ENCODE data around the gene FPGS. TPM values are rescaled to one million over a fixed set of nuclear protein-coding genes. Genes with fewer than 3 reads are reported as not detected.

Gene FPGS
- total RNA-seq, 1 experiment from 2014 or later, result 84.9 TPM

DNA sequence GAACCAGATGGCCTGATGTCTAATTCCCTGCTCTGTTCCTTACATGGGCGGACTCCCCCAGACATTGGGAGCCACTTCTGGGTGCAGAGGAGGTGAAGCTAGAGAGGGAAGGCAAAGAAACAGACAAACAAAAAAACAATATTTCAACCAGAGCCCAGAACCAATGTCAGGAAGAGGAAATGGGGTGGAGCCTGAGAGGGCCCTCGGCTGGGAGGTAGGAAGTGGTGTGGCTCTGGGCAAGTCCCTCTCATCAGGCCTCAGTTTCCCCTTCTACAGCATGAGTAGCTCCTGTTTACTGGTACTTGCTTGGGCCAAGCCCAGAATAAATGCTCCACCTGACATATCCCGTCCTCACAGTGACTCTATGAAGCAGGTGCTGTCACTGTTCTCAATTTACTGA lies 35.3 kb upstream of the FPGS start:
- Histone ChIP-seq H3K27me3 (ENCODE audit: control insufficient read depth, insufficient read depth, low read length) (peaks cover 1% of the 10 kb centered on the region; the same call in 1 of the 2 replicates), H3K36me3 (replicated peaks; ENCODE audit: control insufficient read depth, insufficient read depth, low read length) (no peaks in the 10 kb centered on the region), H3K4me3 (ENCODE audit: insufficient read depth, low read depth, low read length) (no peak overlapping the region)
- no peak for DNase-seq

DNA sequence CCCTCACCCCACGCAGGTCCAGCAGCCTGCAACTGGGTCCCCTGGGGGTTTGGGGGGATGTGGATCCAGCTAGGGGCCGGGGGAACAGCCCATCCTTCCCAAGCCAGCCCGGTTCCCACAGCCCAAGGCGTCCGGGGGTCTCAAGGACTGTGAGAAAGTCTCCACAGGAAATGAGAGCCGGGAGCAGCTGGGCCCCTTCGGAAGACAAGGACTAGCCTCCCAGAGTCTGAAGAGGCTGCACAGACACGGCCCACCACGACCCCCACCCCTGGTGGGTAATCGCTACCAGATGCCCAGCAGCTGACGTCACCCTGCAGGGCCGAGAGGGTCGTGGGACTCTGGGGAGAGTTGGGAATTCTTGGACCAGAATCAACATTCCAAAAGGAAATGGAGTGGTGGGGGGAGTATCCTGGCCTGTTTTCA lies 34.8 kb upstream of the FPGS start:
- Histone ChIP-seq H3K36me3 (replicated peaks; ENCODE audit: control insufficient read depth, insufficient read depth, low read length) (no peaks in the 10 kb centered on the region), H3K27me3 (ENCODE audit: control insufficient read depth, insufficient read depth, low read length) (peaks cover 1% of the 10 kb centered on the region; the same call in 1 of the 2 replicates), H3K4me3 (ENCODE audit: insufficient read depth, low read depth, low read length) (no peak overlapping the region)
- DNase-seq, result no peak

DNA sequence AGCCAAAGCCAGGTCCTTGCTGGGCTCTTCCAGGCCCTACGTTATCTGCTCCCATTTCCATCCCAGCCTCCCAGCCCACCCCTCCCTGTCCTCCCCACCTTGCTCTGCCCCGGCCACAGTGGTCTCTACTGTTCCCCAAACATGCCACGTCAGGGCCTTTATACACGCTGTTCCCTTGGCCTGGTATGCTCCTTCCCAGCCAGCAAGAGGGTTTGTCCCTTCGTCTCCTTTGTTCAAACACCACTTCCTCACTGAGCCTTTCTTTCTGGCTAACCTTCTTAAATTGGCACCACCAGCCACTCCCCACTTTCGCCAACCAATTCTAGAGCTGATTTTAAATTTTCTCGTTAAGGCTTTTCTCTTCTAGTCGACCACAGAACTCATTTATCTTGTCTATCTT lies 34.0 kb upstream of the FPGS start:
- no peaks in the 10 kb centered on the region for H3K36me3 ChIP-seq (replicated peaks; ENCODE audit: control insufficient read depth, insufficient read depth, low read length)
- peaks cover 1% of the 10 kb centered on the region; the same call in 1 of the 2 replicates for H3K27me3 ChIP-seq (ENCODE audit: control insufficient read depth, insufficient read depth, low read length)
- DNase-seq, result no peak
- H3K4me3 ChIP-seq (ENCODE audit: insufficient read depth, low read depth, low read length), result no peak overlapping the region

DNA sequence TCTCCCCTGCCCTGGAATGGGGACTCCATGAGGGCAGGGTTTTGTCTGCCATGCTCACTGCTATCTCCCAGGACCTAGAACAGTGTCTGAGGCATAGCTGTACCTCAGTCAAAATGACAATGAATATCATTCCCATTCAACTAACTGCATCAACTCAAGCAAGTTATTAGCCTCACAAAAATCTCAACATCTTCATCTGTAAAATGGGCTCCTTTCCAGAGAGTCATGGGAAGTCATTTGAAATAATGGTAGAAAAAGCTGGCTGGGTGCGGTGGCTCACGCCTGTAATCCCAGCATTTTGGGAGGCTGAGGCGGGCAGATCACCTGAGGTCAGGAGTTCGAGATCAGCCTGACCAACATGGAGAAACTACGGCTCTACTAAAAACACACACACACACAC lies 33.6 kb upstream of the FPGS start:
- Histone ChIP-seq H3K36me3 (replicated peaks; ENCODE audit: control insufficient read depth, insufficient read depth, low read length) (no peaks in the 10 kb centered on the region), H3K4me3 (ENCODE audit: insufficient read depth, low read depth, low read length) (no peak overlapping the region), H3K27me3 (ENCODE audit: control insufficient read depth, insufficient read depth, low read length) (peaks cover 1% of the 10 kb centered on the region; the same call in 1 of the 2 replicates)
- DNase-seq, result no peak

DNA sequence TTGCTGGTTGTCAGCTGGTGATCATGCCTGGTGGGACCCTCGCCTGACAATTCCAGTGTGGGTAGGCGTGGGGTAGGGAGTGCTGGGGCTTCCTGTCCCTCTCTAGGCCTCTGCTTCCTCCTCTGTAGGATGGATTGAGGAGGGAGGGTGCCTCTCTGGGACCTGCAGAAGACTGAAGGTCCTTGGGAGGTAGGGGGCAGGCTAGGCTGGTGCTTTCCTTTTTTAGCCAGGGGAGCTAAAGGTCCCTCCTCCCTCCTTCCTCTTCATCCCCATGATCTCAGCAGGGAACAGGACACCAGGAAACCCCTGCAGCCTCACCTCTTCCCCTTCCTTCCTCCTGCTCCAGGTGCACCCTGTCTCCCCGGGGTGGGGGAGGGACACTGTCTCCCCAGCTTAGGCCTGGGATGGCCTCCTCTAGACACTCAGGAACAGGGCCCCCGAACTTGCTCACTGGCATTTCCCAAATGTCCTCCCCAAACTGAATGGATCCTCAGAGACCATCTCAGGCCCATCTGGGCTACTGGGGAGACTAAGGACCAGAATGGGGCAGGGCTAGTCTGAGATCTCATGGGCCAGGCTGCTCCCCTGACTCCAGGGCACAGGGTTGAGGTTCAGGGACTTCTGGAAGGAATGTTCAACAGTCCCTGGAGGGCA lies 32.6 kb upstream of the FPGS start:
- Histone ChIP-seq H3K4me3 (ENCODE audit: insufficient read depth, low read depth, low read length) (no peak overlapping the region), H3K36me3 (replicated peaks; ENCODE audit: control insufficient read depth, insufficient read depth, low read length) (no peaks in the 10 kb centered on the region), H3K27me3 (ENCODE audit: control insufficient read depth, insufficient read depth, low read length) (peaks cover 1% of the 10 kb centered on the region; the same call in 1 of the 2 replicates)
- no peak for DNase-seq

DNA sequence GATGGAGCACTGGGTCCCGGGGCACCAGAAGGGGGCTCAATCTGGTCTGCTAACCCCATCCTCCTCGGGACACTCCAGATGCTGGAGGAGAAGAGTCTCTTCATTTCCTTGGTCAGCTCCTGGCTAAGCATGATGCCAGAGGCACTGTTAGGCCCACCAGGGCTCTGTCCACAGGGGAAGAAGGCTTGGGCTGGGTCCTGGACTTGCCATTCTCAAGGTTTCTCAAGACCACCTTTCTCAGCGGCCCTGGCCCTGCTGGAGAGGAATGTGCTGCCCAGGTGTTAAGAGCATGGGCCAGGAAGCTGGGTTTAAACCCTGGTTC lies 32.1 kb upstream of the FPGS start:
- peaks cover 1% of the 10 kb centered on the region; the same call in 1 of the 2 replicates for H3K27me3 ChIP-seq (ENCODE audit: control insufficient read depth, insufficient read depth, low read length)
- no peak for DNase-seq
- H3K36me3 ChIP-seq (replicated peaks; ENCODE audit: control insufficient read depth, insufficient read depth, low read length), result no peaks in the 10 kb centered on the region
- peak overlapping the region; percentile 53 for H3K4me3 ChIP-seq (ENCODE audit: insufficient read depth, low read depth, low read length)

DNA sequence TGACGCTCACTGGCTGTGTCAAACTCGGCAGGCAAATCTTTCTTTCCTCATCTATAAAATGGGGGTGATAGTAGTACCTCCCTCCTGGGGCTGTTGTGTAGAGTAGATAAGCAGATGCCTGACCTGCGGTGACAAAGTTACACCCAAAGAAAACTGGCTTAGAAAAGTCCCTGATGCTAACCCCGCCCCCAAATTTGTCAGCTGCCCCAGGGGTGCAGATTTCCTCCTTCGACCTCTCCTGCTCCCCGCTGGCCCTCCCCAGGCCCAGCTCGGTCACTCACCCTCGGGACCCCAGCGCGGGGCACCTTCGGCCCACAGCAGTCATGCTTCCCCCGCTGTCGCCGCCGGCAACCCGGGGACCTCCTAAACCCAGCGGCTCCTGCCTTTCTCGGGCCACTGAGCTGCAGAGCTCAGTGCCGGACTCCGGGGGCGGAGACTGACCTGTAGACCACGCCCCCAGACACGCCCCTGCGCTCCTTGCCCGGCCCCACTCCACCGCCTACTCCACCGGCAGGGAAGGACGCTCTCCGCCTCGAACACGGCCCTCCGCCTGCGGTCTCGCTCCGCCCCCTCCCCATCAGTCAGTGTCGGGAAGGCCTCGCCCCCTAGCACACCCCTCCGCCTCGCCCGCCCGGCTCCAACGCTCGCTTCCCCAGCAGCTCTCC lies 31.6 kb upstream of the FPGS start:
- peaks cover 1% of the 10 kb centered on the region; the same call in 1 of the 2 replicates for H3K27me3 ChIP-seq (ENCODE audit: control insufficient read depth, insufficient read depth, low read length)
- peak overlapping the region; percentile 53 for H3K4me3 ChIP-seq (ENCODE audit: insufficient read depth, low read depth, low read length)
- H3K36me3 ChIP-seq (replicated peaks; ENCODE audit: control insufficient read depth, insufficient read depth, low read length), result no peaks in the 10 kb centered on the region
- DNase-seq, result peak; percentile 99

DNA sequence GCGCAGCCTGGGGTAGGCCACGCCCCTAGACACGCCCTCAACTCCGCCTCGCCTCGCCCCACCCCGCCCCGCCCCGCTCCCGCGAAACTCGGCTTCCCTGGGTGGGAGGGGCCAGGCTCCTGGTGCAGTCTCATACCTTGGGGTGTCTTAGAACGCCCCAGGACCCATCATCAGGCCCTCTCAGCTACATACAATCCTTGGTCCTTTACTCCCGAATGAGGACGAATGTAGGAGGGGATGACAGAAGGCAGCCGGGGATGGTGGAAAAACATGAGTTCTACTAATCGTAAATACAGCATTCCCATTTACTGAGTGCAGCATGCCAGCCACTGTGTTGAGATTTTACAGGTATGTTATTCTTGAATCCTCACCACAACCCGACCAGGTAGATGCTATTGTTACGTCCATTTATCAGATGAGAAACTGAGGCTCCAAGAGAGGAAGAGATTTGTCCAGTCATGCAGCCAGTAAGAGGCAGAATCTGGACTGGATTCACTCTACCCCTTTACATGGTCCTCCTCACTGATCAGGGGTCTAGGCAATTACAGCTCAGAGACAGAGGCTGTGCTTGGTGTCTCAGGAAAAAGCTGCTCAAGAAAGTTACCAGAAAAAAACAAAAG lies 31.0 kb upstream of the FPGS start:
- DNase-seq, result no peak
- Histone ChIP-seq H3K36me3 (replicated peaks; ENCODE audit: control insufficient read depth, insufficient read depth, low read length) (no peaks in the 10 kb centered on the region), H3K27me3 (ENCODE audit: control insufficient read depth, insufficient read depth, low read length) (peaks cover 1% of the 10 kb centered on the region; the same call in 1 of the 2 replicates), H3K4me3 (ENCODE audit: insufficient read depth, low read depth, low read length) (peak overlapping the region; percentile 53)

DNA sequence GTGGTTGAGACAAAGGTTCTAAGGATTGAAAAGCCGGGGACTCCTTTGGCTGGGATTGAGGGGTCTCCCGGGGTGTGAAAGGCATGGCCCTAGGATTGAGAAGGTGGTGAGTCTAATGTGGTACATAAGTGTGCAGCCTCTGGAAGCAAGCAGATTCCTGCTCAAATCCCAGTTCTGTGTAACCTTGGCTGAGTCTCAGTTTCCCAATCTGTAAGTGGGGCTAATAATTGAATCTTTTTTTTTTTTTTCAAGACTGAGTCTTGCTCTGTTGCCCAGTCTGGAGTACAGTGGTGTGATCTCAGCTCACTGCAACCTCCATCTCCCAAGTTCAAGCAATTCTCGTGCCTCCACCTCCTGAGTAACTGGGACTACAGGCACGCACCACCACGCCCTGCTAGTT lies 30.1 kb upstream of the FPGS start:
- H3K4me3 ChIP-seq (ENCODE audit: insufficient read depth, low read depth, low read length), result no peak overlapping the region
- H3K36me3 ChIP-seq (replicated peaks; ENCODE audit: control insufficient read depth, insufficient read depth, low read length), result no peaks in the 10 kb centered on the region
- H3K27me3 ChIP-seq (ENCODE audit: control insufficient read depth, insufficient read depth, low read length), result peaks cover 1% of the 10 kb centered on the region; the same call in 1 of the 2 replicates
- no peak for DNase-seq

DNA sequence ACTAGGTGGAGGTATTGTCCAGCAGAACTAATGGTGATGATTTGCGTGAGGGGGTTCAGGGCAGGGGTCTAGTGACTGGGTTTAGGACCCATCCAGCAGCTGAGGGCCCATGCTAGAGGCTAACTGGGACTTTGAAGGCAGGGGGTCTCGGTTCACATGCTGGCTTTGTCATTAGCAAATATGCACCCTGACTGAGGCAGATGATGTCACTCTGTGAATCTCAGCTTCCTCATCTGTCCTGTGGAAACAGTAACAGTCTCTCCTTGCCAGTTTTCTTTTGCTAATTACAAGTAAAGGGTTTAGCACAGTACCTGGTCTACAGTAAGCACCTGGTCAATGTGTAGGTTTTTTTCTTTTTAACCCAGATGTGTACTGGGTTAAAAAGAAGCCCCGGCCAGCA lies 29.4 kb upstream of the FPGS start:
- DNase-seq, result no peak
- Histone ChIP-seq H3K36me3 (replicated peaks; ENCODE audit: control insufficient read depth, insufficient read depth, low read length) (no peaks in the 10 kb centered on the region), H3K4me3 (ENCODE audit: insufficient read depth, low read depth, low read length) (no peak overlapping the region), H3K27me3 (ENCODE audit: control insufficient read depth, insufficient read depth, low read length) (peaks cover 1% of the 10 kb centered on the region; the same call in 1 of the 2 replicates)

DNA sequence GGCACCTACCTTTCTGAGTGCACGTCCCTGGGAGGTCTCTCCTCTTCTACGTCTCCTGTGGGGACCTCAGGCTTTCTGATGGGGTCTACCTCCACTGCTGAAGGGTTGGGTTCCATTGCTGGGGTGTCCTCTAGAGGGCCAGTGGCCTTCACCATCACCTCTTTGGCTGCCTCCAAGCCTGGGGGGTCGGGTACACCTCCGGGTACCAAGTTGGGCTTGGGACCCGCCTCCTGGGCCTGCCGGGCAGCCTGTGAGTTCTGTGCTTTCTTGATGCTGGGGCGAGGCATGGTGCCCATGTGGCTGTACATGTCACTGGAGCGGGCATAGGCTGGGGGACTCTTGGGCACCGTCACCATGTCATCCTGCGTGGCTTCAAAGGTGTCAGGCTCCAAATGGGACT lies 28.7 kb upstream of the FPGS start:
- H3K4me3 ChIP-seq (ENCODE audit: insufficient read depth, low read depth, low read length), result no peak overlapping the region
- DNase-seq, result no peak
- H3K36me3 ChIP-seq (replicated peaks; ENCODE audit: control insufficient read depth, insufficient read depth, low read length), result no peaks in the 10 kb centered on the region
- peaks cover 1% of the 10 kb centered on the region; the same call in 1 of the 2 replicates for H3K27me3 ChIP-seq (ENCODE audit: control insufficient read depth, insufficient read depth, low read length)

DNA sequence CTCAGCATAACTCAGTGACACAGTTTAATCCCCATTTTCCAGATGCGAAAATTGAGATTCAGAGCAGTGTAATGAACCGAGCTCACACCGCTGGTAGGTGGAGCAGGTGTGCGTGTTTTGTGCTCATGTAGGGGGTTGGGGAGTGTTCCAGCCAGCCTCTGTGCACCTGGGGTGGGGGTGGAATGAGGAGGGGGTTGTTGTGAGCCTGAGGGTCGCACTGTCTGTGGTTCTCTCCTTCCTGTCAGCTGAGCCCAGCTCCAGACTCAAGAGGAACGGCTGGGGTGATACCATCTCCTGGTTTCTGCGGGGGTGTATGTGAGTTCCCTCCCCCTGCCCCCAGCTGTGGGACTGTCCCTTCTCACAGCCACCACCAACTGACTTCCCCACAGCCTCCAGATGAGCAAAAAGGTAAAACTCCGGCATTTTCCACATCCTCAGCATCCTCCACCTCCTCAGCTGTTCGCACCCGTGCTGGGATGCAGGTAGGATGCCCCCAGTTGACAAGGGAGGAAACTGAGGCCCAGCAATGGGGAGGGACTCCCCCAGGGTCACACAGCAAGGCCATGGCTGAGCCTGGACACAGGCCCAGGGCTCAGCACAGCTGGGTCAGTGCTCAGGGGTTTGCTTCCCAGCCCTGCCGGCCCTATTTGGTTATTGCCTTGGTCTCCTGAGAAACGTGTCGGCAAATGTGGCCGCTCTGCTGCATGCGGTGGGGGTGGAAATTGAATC lies 26.3 kb upstream of the FPGS start:
- Histone ChIP-seq H3K36me3 (replicated peaks; ENCODE audit: control insufficient read depth, insufficient read depth, low read length) (no peaks in the 10 kb centered on the region), H3K4me3 (ENCODE audit: insufficient read depth, low read depth, low read length) (no peak overlapping the region), H3K27me3 (ENCODE audit: control insufficient read depth, insufficient read depth, low read length) (no peaks in the 10 kb centered on the region)
- peak; percentile 83 for DNase-seq

DNA sequence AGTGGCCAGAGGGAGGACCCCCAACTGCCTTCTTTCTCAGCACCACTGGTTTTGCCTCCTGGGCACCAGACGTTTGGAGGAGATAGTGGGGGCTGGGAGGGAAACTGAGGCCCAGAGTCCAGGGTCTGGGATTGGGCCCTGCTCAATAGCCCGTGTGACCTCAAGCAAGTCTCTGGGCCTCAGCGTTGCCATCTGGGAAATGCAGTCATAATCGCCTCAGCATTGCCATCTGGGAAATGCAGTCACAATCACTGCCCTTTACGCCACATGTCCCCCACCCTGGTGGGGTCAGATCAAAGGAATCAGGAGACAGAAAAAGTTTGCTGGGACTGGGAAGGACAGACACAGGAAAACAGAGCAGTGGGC lies 25.8 kb upstream of the FPGS start:
- H3K27me3 ChIP-seq (ENCODE audit: control insufficient read depth, insufficient read depth, low read length), result no peaks in the 10 kb centered on the region
- no peak overlapping the region for H3K4me3 ChIP-seq (ENCODE audit: insufficient read depth, low read depth, low read length)
- no peak for DNase-seq
- H3K36me3 ChIP-seq (replicated peaks; ENCODE audit: control insufficient read depth, insufficient read depth, low read length), result no peaks in the 10 kb centered on the region

DNA sequence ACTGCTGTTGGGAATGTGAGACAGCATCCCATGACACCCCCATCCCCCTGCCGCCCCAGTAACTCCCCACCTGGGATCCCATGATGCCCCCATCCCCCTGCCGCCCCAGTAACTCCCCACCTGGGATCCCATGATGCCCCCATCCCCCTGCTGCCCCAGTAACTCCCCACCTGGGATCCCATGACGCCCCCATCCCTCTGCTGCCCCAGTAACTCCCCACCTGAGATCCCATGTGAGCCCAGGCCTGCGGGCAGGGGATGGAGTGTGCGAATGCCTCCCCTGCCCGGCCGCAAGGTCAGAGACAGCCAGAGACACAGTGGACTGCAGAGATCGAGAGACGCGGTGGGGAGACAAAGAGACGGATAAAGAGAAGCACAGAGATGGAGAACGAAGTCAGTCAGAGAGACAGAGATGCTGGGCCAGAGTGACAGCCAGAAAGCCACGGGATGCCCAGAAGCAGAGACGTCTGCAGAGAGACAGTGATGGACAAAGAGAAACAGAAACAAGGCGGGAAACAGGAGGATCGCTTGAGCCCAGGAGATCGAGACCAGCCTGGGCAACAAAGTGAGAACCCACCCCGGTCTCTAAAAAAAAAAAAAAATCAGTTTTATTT lies 25.2 kb upstream of the FPGS start:
- Histone ChIP-seq H3K4me3 (ENCODE audit: insufficient read depth, low read depth, low read length) (no peak overlapping the region), H3K27me3 (ENCODE audit: control insufficient read depth, insufficient read depth, low read length) (no peaks in the 10 kb centered on the region), H3K36me3 (replicated peaks; ENCODE audit: control insufficient read depth, insufficient read depth, low read length) (no peaks in the 10 kb centered on the region)
- no peak for DNase-seq

Data from H7 (cell line).